Lower leg skin (tissue), 3 donors: Measurements from ENCODE around the gene MACROD1.

Source experiments
- POLR2A ChIP-seq, 2 donors: fragments of 450-650 bp; IDR thresholded peaks; one replicate each; pipeline ENCODE4 v1.6.1; 2016 to 2017; ENCODE audit warnings: antibody characterized with exemption in 2 of 2, mild to moderate bottlenecking in 1 of 2, moderate library complexity in 1 of 2
- TF ChIP-seq, protein P1 (sequence below), 3 donors: fragments of 450-650 bp; IDR thresholded peaks; one replicate each; pipeline ENCODE4 v1.5.1; 2016; ENCODE audit warnings: antibody characterized with exemption in 3 of 3, mild to moderate bottlenecking in 3 of 3, moderate library complexity in 2 of 3

DNA sequence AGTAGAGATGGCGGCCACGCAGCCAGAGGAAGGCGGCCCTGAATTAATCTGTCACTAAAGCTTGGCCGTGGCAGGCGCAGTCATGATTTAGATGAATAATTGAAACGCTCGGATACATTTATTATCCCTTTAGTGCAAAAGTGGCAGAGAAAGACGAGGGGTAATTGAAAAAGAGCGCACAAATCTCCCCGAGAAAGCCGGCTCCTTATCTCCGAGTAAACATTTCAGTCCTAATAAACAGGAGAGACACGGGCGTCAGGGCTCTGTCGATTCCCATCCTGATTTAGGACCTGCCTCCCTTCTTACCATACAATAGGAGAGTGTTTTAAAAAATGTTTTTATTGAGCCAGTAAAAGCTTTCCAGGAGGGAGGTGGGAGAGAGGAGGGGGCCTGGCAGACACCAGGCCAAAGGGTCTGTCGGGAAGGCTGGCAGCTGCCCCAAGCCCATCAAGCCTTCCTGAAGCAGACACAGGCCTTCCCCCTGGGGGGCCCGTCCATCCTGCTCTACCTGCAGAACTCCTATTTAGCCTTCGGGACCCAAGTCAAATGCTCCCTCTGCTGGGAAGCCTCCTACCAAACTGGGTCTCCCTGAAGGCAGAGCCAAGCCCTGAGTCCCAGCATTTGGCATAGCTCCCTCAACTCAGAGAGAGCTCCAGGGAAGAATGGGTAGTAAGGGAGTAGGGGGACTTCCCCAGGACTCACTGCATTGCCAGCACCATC, 156.8 kb downstream of the MACROD1 start:
- TF ChIP-seq, protein P1, sequence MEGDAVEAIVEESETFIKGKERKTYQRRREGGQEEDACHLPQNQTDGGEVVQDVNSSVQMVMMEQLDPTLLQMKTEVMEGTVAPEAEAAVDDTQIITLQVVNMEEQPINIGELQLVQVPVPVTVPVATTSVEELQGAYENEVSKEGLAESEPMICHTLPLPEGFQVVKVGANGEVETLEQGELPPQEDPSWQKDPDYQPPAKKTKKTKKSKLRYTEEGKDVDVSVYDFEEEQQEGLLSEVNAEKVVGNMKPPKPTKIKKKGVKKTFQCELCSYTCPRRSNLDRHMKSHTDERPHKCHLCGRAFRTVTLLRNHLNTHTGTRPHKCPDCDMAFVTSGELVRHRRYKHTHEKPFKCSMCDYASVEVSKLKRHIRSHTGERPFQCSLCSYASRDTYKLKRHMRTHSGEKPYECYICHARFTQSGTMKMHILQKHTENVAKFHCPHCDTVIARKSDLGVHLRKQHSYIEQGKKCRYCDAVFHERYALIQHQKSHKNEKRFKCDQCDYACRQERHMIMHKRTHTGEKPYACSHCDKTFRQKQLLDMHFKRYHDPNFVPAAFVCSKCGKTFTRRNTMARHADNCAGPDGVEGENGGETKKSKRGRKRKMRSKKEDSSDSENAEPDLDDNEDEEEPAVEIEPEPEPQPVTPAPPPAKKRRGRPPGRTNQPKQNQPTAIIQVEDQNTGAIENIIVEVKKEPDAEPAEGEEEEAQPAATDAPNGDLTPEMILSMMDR (IDR thresholded peaks at IDR 0.05), result no peak
- TF ChIP-seq POLR2A (IDR thresholded peaks at IDR 0.05), result no peak
